Right lobe of liver (tissue), 6 donors: ENCODE data around the gene GLS2. TPM values are rescaled to one million over a fixed set of nuclear protein-coding genes. Genes with fewer than 3 reads are reported as not detected.

Source experiments
- ATAC-seq, 4 donors: fragments of 200-7000 bp; cut with Tn5 transposase; one replicate each; pipeline ENCODE4 v1.9.1; 2020; ENCODE audit warnings: mild to moderate bottlenecking in 4 of 4, moderate library complexity in 4 of 4
- DNase-seq, 3 donors: peaks; one replicate each; pipeline ENCODE4 v3.0.0-alpha.2; 2020
- H3K27ac ChIP-seq, 3 donors: fragments of 200-600 bp; one replicate each; pipeline ENCODE4 v1.8.0; 2022
- H3K27me3 ChIP-seq, 2 donors: fragments of 200-600 bp; one replicate each; pipeline ENCODE4 v1.8.0; 2022
- H3K36me3 ChIP-seq, 4 donors: fragments of 200-600 bp; sonication (generic) in 1 of 4; one replicate each; pipeline versions ENCODE4 v1.5.1 to v1.8.0; 2017 to 2022; ENCODE audit warnings: control low read depth in 1 of 4
- H3K4me1 ChIP-seq, 4 donors: fragments of 200-600 bp; sonication (generic) in 1 of 4; one replicate each; pipeline versions ENCODE4 v1.5.1 to v1.8.0; 2017 to 2022; ENCODE audit warnings: control low read depth in 1 of 4
- H3K4me3 ChIP-seq, 3 donors: fragments of 200-600 bp; one replicate each; pipeline ENCODE4 v1.8.0; 2022
- H3K9me3 ChIP-seq, 4 donors: fragments of 200-600 bp; sonication (generic) in 1 of 4; one replicate each; pipeline versions ENCODE4 v1.5.1 to v1.8.0; 2017 to 2022; ENCODE audit warnings: control low read depth in 1 of 4
- CTCF ChIP-seq, 4 donors: fragments of 200-600 bp in 3 of 4; fragments of 450-650 bp in 1 of 4; IDR thresholded peaks; one replicate each; pipeline versions ENCODE4 v1.5.1 to v1.8.0; 2016 to 2022; ENCODE audit warnings: antibody characterized with exemption in 4 of 4, mild to moderate bottlenecking in 2 of 4
- POLR2A ChIP-seq: fragments of 450-650 bp; IDR thresholded peaks from one replicate; pipeline ENCODE4 v1.6.1; 2017; ENCODE audit warnings: antibody characterized with exemption, mild to moderate bottlenecking
- WGBS: methylation state at CpG from one replicate; pipeline ENCODE4 v1.1.6; 2018; ENCODE audit warnings: low coverage, low lambda C conversion rate; ENCODE audit not compliant: insufficient coverage; ENCODE audit errors: missing lambda C conversion rate; 5-methylcytosine and 5-hydroxymethylcytosine counted together
- intact Hi-C, 2 donors: fragments of 100-400 bp; cut with DNase I; formaldehyde crosslinking; loops; one replicate each; pipeline versions ENCODE4 v1.11.2 to v1.14.1; 2022
- total RNA-seq, 6 experiments: library from RNA; depleted of rRNA in 2 of 6; stranded (reverse); fragments of >200 nt in 2 of 6; fragmentation: NEBNext Ultra II Directional in 3 of 6; extraction: Animal tissue kit (Norgen Biotek cat#: 25700) in 3 of 6; gene quantifications; one replicate each; pipeline versions ENCODE4 v1.1.0 to v1.2.4, GENCODE V29; 2016 to 2023
- donor health status: DM: no; HTN: yes; CAD: no.
- donor health status: DM: no; HTN: no; CAD: no.
- donor health status: DM: no; HTN: no; CAD: no.
- donor health status: DM: no; HTN: yes; CAD: no.
- donor health status: DM: no; HTN: yes; CAD: no.

Gene GLS2
- total RNA-seq, 6 experiments from 2014 or later = 37.2 to 267 (median 72.7) TPM

- intact Hi-C loops = no loop called here
- ATAC-seq (no peak), DNase-seq (no peak)
- TF ChIP-seq POLR2A = no peak
- no peak for TF ChIP-seq CTCF (IDR thresholded peaks at IDR 0.05)
- Histone ChIP-seq H3K27ac (no peak overlapping the region), H3K27me3 (no peaks in the 10 kb centered on the region), H3K4me3 (no peak overlapping the region), H3K9me3 (no peaks in the 10 kb centered on the region), H3K4me1 (peaks cover 0 to 7% (median 0%) of the 10 kb centered on the region in 4 donors), H3K36me3 (peaks cover 0 to 8% (median 3%) of the 10 kb centered on the region in 4 donors)
- 50% methylated on average over 1 of the region's 1 CpG for WGBS
Observed at GRCh38 chr12:56425193-56425592, 62.8 kb downstream of the GLS2 start.

Other genes with a start within 250 kb of the GLS2 start
- 10 to 100 TPM; 10.6 to 16.1 (median 12.2) TPM for gene ANKRD52, start 229.8 kb downstream of the GLS2 start, total RNA-seq
- 10 to 100 TPM in 3 of 6 experiments, 1 to 10 TPM in 3; 5.5 to 25.1 (median 13.0) TPM for gene COQ10A, start 221.2 kb downstream of the GLS2 start, total RNA-seq
- 100 to 1,000 TPM in 1 of 6 experiments, 10 to 100 TPM in 5; 45.6 to 109 (median 61.2) TPM for gene CS, start 187.8 kb downstream of the GLS2 start, total RNA-seq
- 10 to 100 TPM; 63.7 to 93.7 (median 76.5) TPM for gene CNPY2, start 172.2 kb downstream of the GLS2 start, total RNA-seq
- 100 to 1,000 TPM in 1 of 6 experiments, 10 to 100 TPM in 5; 21.7 to 109 (median 57.7) TPM for gene PAN2, start 154.2 kb downstream of the GLS2 start, total RNA-seq
- gene IL23A, start 149.3 kb downstream of the GLS2 start, total RNA-seq = not detected
- 100 to 1,000 TPM in 4 of 6 experiments, 10 to 100 TPM in 2; 82.8 to 182 (median 108) TPM for gene STAT2, start 128.1 kb downstream of the GLS2 start, total RNA-seq
- gene APOF, start 125.3 kb downstream of the GLS2 start, total RNA-seq = 100 to 1,000 TPM; 110 to 270 (median 205) TPM
- 10 to 100 TPM in 2 of 6 experiments, 1 to 10 TPM in 4; 8.0 to 10.8 (median 9.1) TPM for gene TIMELESS, start 38.7 kb downstream of the GLS2 start, total RNA-seq
- gene MIP, start 33.5 kb downstream of the GLS2 start, total RNA-seq = under 1 TPM in 5 of 6 experiments, not detected in 1; 0.42 to 0.91 (median 0.76) TPM
- gene SPRYD4, start 19.6 kb downstream of the GLS2 start, total RNA-seq = 10 to 100 TPM in 1 of 6 experiments, 1 to 10 TPM in 5; 4.7 to 11.1 (median 7.8) TPM
- 1 to 10 TPM; 3.4 to 6.4 (median 4.3) TPM for gene RBMS2, start 33.7 kb upstream of the GLS2 start, total RNA-seq
- gene BAZ2A, start 142.2 kb upstream of the GLS2 start, total RNA-seq = 10 to 100 TPM; 21.8 to 45.7 (median 33.4) TPM
- gene ATP5F1B, start 157.8 kb upstream of the GLS2 start, total RNA-seq = 100 to 1,000 TPM; 346 to 535 (median 362) TPM
- 100 to 1,000 TPM in 2 of 6 experiments, 10 to 100 TPM in 4; 70.0 to 184 (median 81.8) TPM for gene PTGES3, start 200.1 kb upstream of the GLS2 start, total RNA-seq
- 100 to 1,000 TPM; 218 to 501 (median 330) TPM for gene NACA, start 237.1 kb upstream of the GLS2 start, total RNA-seq